K562 (cell line): ENCODE measurements around the gene SLC16A13. TPM values are rescaled to one million over a fixed set of nuclear protein-coding genes. Genes with fewer than 3 reads are reported as not detected.

Experiments used
- ATAC-seq: fragments of 200-7000 bp; cut with Tn5 transposase; 3 replicates; pipeline ENCODE4 v1.9.1; 2020; ENCODE audit warnings: moderate library complexity
- BruUV-seq: library from RNA; stranded (reverse); fragments of 400-500 nt; replicated peaks from 2 replicates; lab custom pipeline; 2021; lab: Mats Ljungman, UMichigan
- CTCF ChIA-PET: fragments of 300-600 bp; formaldehyde crosslinking; extraction: SDS; loops from one replicate; lab custom pipeline; 2021; ENCODE audit warnings: low intra/inter-chr PET ratio; lab: Yijun Ruan, JAX
- POLR2A ChIA-PET: fragments of 300-600, 350-650 bp; sonication (Branson Sonifier 250); formaldehyde crosslinking; extraction: SDS; loops from one replicate; lab custom pipeline; 2021; ENCODE audit warnings: antibody characterized with exemption, inconsistent platforms; lab: Yijun Ruan, JAX
- DNase-seq, 4 experiments: peaks; one replicate each; pipeline versions ENCODE4 v3.0.0 to v3.0.0-alpha.2; 2011 to 2018; ENCODE audit warnings: low spot score in 3 of 4, mixed read lengths in 3 of 4; ENCODE audit errors: extremely low read depth in 1 of 4
- FAIRE-seq: peaks from 2 replicates; lab custom pipeline; 2011; peaks lifted over from hg19 to GRCh38; lab: Jason Lieb, UNC
- H2AFZ ChIP-seq: 2 replicates; pipeline ENCODE4 v1.6.0; 2011; ENCODE audit warnings: low read depth, low read length, control low read depth, inconsistent platforms
- H3K27ac ChIP-seq: fragments of 200-600 bp; 3 replicates; pipeline ENCODE4 v1.8.0; 2011; ENCODE audit warnings: low read depth, mild to moderate bottlenecking, control low read depth, inconsistent platforms, low read length, moderate library complexity, mixed read lengths; ENCODE audit errors: extremely low read depth
- H3K27me3 ChIP-seq, 2 experiments: fragments of 300-600 bp in 1 of 2; 2 replicates in 1 of 2; 3 replicates in 1 of 2; pipeline versions ENCODE4 v1.6.0 to v1.8.0; 2011; ENCODE audit warnings: inconsistent platforms in 2 of 2, low read length in 2 of 2, mild to moderate bottlenecking in 1 of 2, mixed read lengths in 1 of 2, moderate library complexity in 1 of 2; ENCODE audit not compliant: control insufficient read depth in 2 of 2, insufficient read depth in 2 of 2
- H3K36me3 ChIP-seq: fragments of 300-600 bp; 3 replicates; pipeline ENCODE4 v1.8.0; 2011; ENCODE audit warnings: mild to moderate bottlenecking, low read length, inconsistent platforms; ENCODE audit not compliant: control insufficient read depth, insufficient read depth
- H3K4me1 ChIP-seq, 2 experiments: fragments of 200-600 bp in 1 of 2; replicated peaks in 1 of 2; 2 replicates in 1 of 2; 3 replicates in 1 of 2; pipeline versions ENCODE4 v1.5.1 to v1.8.0; 2011; ENCODE audit warnings: inconsistent platforms in 2 of 2, low read length in 2 of 2, mild to moderate bottlenecking in 1 of 2, mixed read lengths in 1 of 2, moderate library complexity in 1 of 2; ENCODE audit not compliant: control insufficient read depth in 2 of 2, insufficient read depth in 2 of 2
- H3K4me2 ChIP-seq: 2 replicates; pipeline ENCODE4 v1.6.1; 2011; ENCODE audit warnings: low read length, control low read depth, inconsistent platforms, mixed read lengths; ENCODE audit not compliant: insufficient read depth
- H3K4me3 ChIP-seq: fragments of 200-600 bp; sonication (generic), shearing (Covaris generic); 2 replicates; pipeline ENCODE4 v1.5.1; 2016; ENCODE audit warnings: control low read depth, inconsistent platforms
- H3K79me2 ChIP-seq: fragments of 200-600 bp; 3 replicates; pipeline ENCODE4 v1.8.0; 2011; ENCODE audit warnings: low read length, inconsistent platforms; ENCODE audit not compliant: control insufficient read depth, insufficient read depth
- H3K9ac ChIP-seq, 2 experiments: 2 replicates each; pipeline versions ENCODE4 v1.6.0 to v1.6.1; 2011; ENCODE audit warnings: low read depth in 2 of 2, low read length in 2 of 2, control low read depth in 1 of 2, inconsistent platforms in 1 of 2, mild to moderate bottlenecking in 1 of 2, mixed read lengths in 1 of 2; ENCODE audit not compliant: insufficient read depth in 1 of 2
- H3K9me1 ChIP-seq: one replicate; pipeline ENCODE4 v1.6.0; 2011; ENCODE audit warnings: inconsistent platforms, mild to moderate bottlenecking, low read length, moderate library complexity; ENCODE audit not compliant: control insufficient read depth, insufficient read depth
- H3K9me3 ChIP-seq: replicated peaks from 2 replicates; pipeline ENCODE4 v1.5.1; 2011; ENCODE audit warnings: low read depth, low read length, inconsistent platforms; ENCODE audit not compliant: control insufficient read depth, insufficient read depth
- H4K20me1 ChIP-seq: replicated peaks from 2 replicates; pipeline ENCODE4 v1.6.1; 2011; ENCODE audit warnings: low read length, inconsistent platforms, mixed read lengths; ENCODE audit not compliant: control insufficient read depth, insufficient read depth
- EP300 ChIP-seq: IDR thresholded peaks from 2 replicates; pipeline ENCODE4 v1.6.1; 2012; ENCODE audit warnings: low read length, improper control_type of control experiment
- EP400 ChIP-seq: fragments of 450-650 bp; IDR thresholded peaks from 2 replicates; pipeline ENCODE4 v1.6.1; 2017; ENCODE audit warnings: antibody characterized with exemption, mild to moderate bottlenecking, moderate library complexity
- GATAD2B ChIP-seq: fragments of 450-650 bp; IDR thresholded peaks from 2 replicates; pipeline ENCODE4 v1.6.1; 2017; ENCODE audit warnings: mild to moderate bottlenecking, borderline replicate concordance
- HMGXB4 ChIP-seq: sonication (generic); formaldehyde crosslinking; IDR thresholded peaks from 2 replicates; pipeline ENCODE4 v1.8.1; 2023; ENCODE audit warnings: mild to moderate bottlenecking, missing genetic modification reagents
- MBD1 ChIP-seq: fragments of 250-450 bp; sonication (Bioruptor Pico); IDR thresholded peaks from 2 replicates; pipeline ENCODE4 v1.8.0; 2022; ENCODE audit warnings: inconsistent platforms
- NCOA6 ChIP-seq: fragments of 450-650 bp; IDR thresholded peaks from 2 replicates; pipeline ENCODE4 v1.6.1; 2017; ENCODE audit warnings: mild to moderate bottlenecking
- PML ChIP-seq: IDR thresholded peaks from 2 replicates; pipeline ENCODE4 v1.6.1; 2012; ENCODE audit warnings: low read length, inconsistent platforms
- POLR2G ChIP-seq: fragments of 200-400 bp; formaldehyde crosslinking; IDR thresholded peaks from 2 replicates; pipeline ENCODE4 v1.6.1; 2017; ENCODE audit warnings: low read depth, mild to moderate bottlenecking, antibody characterized with exemption, low read length, moderate library complexity
- SLC30A9 ChIP-seq: fragments of 250-450 bp; sonication (Bioruptor Pico); IDR thresholded peaks from 2 replicates; pipeline ENCODE4 v1.8.0; 2022; ENCODE audit warnings: mild to moderate bottlenecking, moderate library complexity
- TCF7L2 ChIP-seq: fragments of 150-350 bp; IDR thresholded peaks from 2 replicates; pipeline ENCODE4 v1.6.1; 2016; ENCODE audit warnings: low read depth, mild to moderate bottlenecking, low read length, moderate library complexity
- XRCC4 ChIP-seq: IDR thresholded peaks from one replicate; pipeline ENCODE4 v1.6.1; 2011; ENCODE audit not compliant: insufficient read depth, insufficient read length; ENCODE audit errors: extremely low read depth
- WGBS: fragments of 100-300 bp; shearing (Covaris generic); methylation state at CpG from one replicate; pipeline ENCODE4 v1.1.6; 2016; ENCODE audit warnings: low coverage, mixed read lengths; ENCODE audit not compliant: insufficient coverage; ENCODE audit errors: missing lambda C conversion rate; 5-methylcytosine and 5-hydroxymethylcytosine counted together
- in situ Hi-C: fragments of 300-500 bp; cut with MboI; formaldehyde crosslinking; loops from 4 replicates; pipeline ENCODE4 v1.15.0; 2018; ENCODE audit warnings: inconsistent platforms, mixed read lengths
- intact Hi-C: fragments of 100-400 bp; cut with micrococcal nuclease; formaldehyde crosslinking; loops from 2 replicates; pipeline ENCODE4 v1.14.2; 2022
- polyA plus RNA-seq, 8 experiments: library from polyadenylated mRNA; depleted of rRNA in 4 of 8; stranded (reverse) in 5 of 8; unstranded in 3 of 8; fragments of >200 nt; fragmentation: Nextera tagmentation in 2 of 8; fragmentation: Illumina TruSeq in 1 of 8; extraction: Ambion mirVana in 2 of 8; extraction: Trizol in 1 of 8; gene quantifications; 2 replicates each; pipeline versions ENCODE4 v1.2.1 to v1.2.3, GENCODE V29; 2011 to 2014; ENCODE audit warnings: inconsistent platforms in 1 of 8, missing spikeins in 1 of 8
- total RNA-seq, 7 experiments: library from RNA; depleted of rRNA in 6 of 7; stranded (reverse); fragments of >200 nt in 6 of 7; fragmentation: Illumina TruSeq in 2 of 7; extraction: Trizol in 2 of 7; gene quantifications; 2 replicates each; pipeline versions ENCODE4 v1.2.1 to v1.2.3, GENCODE V29; 2011 to 2021; ENCODE audit warnings: low replicate concordance in 1 of 7
- TF ChIP-seq, protein P1 (sequence below): sonication (generic); formaldehyde crosslinking; IDR thresholded peaks from 2 replicates; pipeline ENCODE4 v1.8.0; 2022; ENCODE audit warnings: missing genetic modification reagents, mild to moderate bottlenecking, moderate library complexity, borderline replicate concordance
- TF ChIP-seq, protein P2 (sequence below): fragments of 250-450 bp; sonication (Bioruptor Pico); IDR thresholded peaks from 2 replicates; pipeline ENCODE4 v1.4.0; 2020
- TF ChIP-seq, protein P3 (sequence below): fragments of 250-450 bp; sonication (Bioruptor Pico); IDR thresholded peaks from 2 replicates; pipeline ENCODE4 v1.4.0; 2020; ENCODE audit warnings: mild to moderate bottlenecking

The SLC16A13 gene
- total and polyA plus RNA-seq, 9 of the 15 experiments (the other 6 are each of a cell fraction or from before 2014, with no cell fraction given), result 0.04 to 5.6 (median 0.87) TPM

DNA sequence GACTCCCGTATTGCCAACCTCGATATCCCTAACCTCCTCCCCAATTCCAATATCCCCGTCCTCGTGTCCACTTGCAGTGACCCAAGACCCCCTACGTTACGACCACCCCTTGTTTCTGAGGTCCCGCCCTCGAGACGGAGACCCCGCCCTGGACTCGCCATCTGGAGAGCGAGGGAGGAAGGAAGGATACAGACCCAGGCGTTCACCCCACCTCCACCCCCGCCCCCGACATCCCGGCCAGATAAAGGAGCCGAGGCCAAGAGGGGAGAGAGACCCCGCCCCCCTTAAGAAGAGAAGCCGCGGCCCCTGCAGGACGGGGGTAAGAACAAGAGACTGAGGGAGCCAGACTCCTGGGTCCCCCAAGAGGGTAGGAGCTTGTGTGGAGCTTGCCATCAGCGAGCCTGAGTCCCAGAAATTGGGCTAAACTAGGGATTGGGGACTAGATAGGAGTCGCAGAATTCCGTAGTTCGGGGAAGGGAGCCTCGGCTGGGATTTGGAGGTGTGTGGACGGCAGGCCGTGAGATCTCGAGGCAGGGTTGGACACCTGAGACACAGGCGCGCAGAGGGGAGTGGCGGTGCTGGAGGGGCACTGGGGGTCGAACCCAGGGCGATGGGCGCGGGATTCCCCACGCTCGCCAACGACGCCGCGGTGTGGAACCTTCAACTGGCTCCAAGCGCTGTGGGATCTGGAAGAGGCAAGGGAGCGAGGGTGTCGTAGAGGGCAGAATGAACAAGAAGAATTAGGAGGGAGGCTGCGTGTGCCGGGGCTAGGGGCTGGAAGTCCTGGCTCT is 12.8 kb upstream of the SLC16A13 start, which contains the start of gene BCL6B:
Gene BCL6B, plus strand, starts transcription at position 270 of the 791 bp plus-strand sequence. CDS start 622 bp downstream, outside the sequence.
- ATAC-seq (no peak), DNase-seq (no peak), FAIRE-seq (no peak)
- Histone ChIP-seq H3K4me2 (peak within 1 kb of the TSS; percentile 68), H3K9ac (peak within 1 kb of the TSS; percentile 65 to 83), H3K4me3 (peak within 1 kb of the TSS; percentile 24), H3K9me3 (no peaks in the 10 kb centered on the region), H3K79me2 (peaks cover 16% of the 10 kb centered on the region), H3K9me1 (no peaks in the 10 kb centered on the region), H3K27me3 (no peaks in the 10 kb centered on the region), H3K27ac (peak within 1 kb of the TSS; percentile 62), H4K20me1 (no peaks in the 10 kb centered on the region), H2AFZ (peak within 1 kb of the TSS; percentile 94), H3K36me3 (peaks cover 10% of the 10 kb centered on the region; the same call in 2 of the 3 replicates), H3K4me1 (peaks cover 25 to 64% of the 10 kb centered on the region in 2 experiments)
- intact Hi-C loops (loop anchor here (5.0 kb wide), 1 partner anchor 266 kb away; the partner anchor contains the start of gene XAF1), in situ Hi-C loops (no loop called here)
- TF ChIP-seq, protein P1, sequence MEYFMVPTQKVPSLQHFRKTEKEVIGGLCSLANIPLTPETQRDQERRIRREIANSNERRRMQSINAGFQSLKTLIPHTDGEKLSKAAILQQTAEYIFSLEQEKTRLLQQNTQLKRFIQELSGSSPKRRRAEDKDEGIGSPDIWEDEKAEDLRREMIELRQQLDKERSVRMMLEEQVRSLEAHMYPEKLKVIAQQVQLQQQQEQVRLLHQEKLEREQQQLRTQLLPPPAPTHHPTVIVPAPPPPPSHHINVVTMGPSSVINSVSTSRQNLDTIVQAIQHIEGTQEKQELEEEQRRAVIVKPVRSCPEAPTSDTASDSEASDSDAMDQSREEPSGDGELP, result no peak
- TF ChIP-seq EP400 (no peak), HMGXB4 (CRISPR knock-in tag) (no peak), POLR2G (0 out of 2 replicates have a peak, but pooled peaks have one; percentile 4), MBD1 (CRISPR knock-in tag) (peak; percentile 89), SLC30A9 (CRISPR knock-in tag) (no peak), EP300 (no peak), NCOA6 (0 out of 2 replicates have a peak, but pooled peaks have one; percentile 31), XRCC4 (no peak), PML (no peak), GATAD2B (no peak), TCF7L2 (no peak)
- TF ChIP-seq, protein P2, sequence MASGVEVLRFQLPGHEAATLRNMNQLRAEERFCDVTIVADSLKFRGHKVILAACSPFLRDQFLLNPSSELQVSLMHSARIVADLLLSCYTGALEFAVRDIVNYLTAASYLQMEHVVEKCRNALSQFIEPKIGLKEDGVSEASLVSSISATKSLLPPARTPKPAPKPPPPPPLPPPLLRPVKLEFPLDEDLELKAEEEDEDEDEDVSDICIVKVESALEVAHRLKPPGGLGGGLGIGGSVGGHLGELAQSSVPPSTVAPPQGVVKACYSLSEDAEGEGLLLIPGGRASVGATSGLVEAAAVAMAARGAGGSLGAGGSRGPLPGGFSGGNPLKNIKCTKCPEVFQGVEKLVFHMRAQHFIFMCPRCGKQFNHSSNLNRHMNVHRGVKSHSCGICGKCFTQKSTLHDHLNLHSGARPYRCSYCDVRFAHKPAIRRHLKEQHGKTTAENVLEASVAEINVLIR (CRISPR knock-in tag), result no peak
- TF ChIP-seq, protein P3, sequence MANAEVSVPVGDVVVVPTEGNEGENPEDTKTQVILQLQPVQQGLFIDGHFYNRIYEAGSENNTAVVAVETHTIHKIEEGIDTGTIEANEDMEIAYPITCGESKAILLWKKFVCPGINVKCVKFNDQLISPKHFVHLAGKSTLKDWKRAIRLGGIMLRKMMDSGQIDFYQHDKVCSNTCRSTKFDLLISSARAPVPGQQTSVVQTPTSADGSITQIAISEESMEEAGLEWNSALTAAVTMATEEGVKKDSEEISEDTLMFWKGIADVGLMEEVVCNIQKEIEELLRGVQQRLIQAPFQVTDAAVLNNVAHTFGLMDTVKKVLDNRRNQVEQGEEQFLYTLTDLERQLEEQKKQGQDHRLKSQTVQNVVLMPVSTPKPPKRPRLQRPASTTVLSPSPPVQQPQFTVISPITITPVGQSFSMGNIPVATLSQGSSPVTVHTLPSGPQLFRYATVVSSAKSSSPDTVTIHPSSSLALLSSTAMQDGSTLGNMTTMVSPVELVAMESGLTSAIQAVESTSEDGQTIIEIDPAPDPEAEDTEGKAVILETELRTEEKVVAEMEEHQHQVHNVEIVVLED (CRISPR knock-in tag), result no peak
- ChIA-PET POLR2A (interaction anchor here (1.0 kb wide), 1 partner anchor 13 kb away, joined by 4 read pairs; the partner anchor contains the start of gene SLC16A13), CTCF (interaction anchor here (2.0 kb wide), 1 partner anchor 179 kb away, joined by 4 read pairs; no protein-coding TSS in a partner anchor)
- 81% methylated on average over 8 of the region's 47 CpGs for WGBS
- no TSS peak for BruUV-seq
